ENCODE results near the gene RNF144B. TPM values are rescaled to one million over a fixed set of nuclear protein-coding genes. Genes with fewer than 3 reads are reported as not detected.
"Not testable (repeated sequence)": the region's sequence is repeated elsewhere in the genome, so short reads cannot be mapped to it uniquely, and the experiment has no call there.

Gene RNF144B
- total RNA-seq, 4 donors from 2014 or later = 1.4 to 14.9 (median 2.4) TPM

- H3K4me1 ChIP-seq = no peaks in the 10 kb centered on the region
- TF ChIP-seq CTCF (IDR thresholded peaks at IDR 0.05) (no peak), POLR2A (IDR thresholded peaks at IDR 0.05) (no peak)
- DNase-seq = no peak
- peaks cover 0 to 3% (median 3%) of the 10 kb centered on the region in 3 donors for H3K36me3 ChIP-seq
- no peak overlapping the region for H3K4me3 ChIP-seq
- no peaks in the 10 kb centered on the region for H3K27me3 ChIP-seq
- H3K27ac ChIP-seq = no peak overlapping the region
- no peaks in the 10 kb centered on the region for H3K9me3 ChIP-seq
Measured at GRCh38 chr6:18457065-18457737, 70.1 kb downstream of the RNF144B start.

GRCh38 chr6:18458086-18458485, 70.9 kb downstream of the RNF144B start:
- H3K4me3 ChIP-seq, H3K27ac ChIP-seq, H3K27me3 ChIP-seq, H3K4me1 ChIP-seq, H3K36me3 ChIP-seq, H3K9me3 ChIP-seq, DNase-seq: not testable (repeated sequence)

GRCh38 chr6:18463429-18463828, 76.3 kb downstream of the RNF144B start:
- no peak overlapping the region for H3K27ac ChIP-seq

GRCh38 chr6:18464176-18464575, 77.0 kb downstream of the RNF144B start:
- no peaks in the 10 kb centered on the region for H3K27me3 ChIP-seq
- no peak overlapping the region for H3K27ac ChIP-seq
- DNase-seq = no peak
- H3K4me3 ChIP-seq = no peak overlapping the region
- H3K36me3 ChIP-seq = peaks cover 0 to 7% (median 3%) of the 10 kb centered on the region in 3 donors
- TF ChIP-seq POLR2A (IDR thresholded peaks at IDR 0.05) = no peak
- no peak for TF ChIP-seq CTCF (IDR thresholded peaks at IDR 0.05)
- no peaks in the 10 kb centered on the region for H3K9me3 ChIP-seq
- no peaks in the 10 kb centered on the region for H3K4me1 ChIP-seq

More at GRCh38 chr6:18463429-18463828, 76.3 kb downstream of the RNF144B start:
- Histone ChIP-seq H3K9me3 (no peaks in the 10 kb centered on the region), H3K27me3 (no peaks in the 10 kb centered on the region), H3K4me3 (no peak overlapping the region), H3K36me3 (peaks cover 0 to 7% (median 3%) of the 10 kb centered on the region in 3 donors), H3K4me1 (no peaks in the 10 kb centered on the region)
- no peak for DNase-seq
- TF ChIP-seq POLR2A (IDR thresholded peaks at IDR 0.05) = no peak
- no peak for TF ChIP-seq CTCF (IDR thresholded peaks at IDR 0.05)

- no peak overlapping the region for H3K27ac ChIP-seq
- H3K4me3 ChIP-seq = no peak overlapping the region
- H3K36me3 ChIP-seq = peaks cover 0 to 7% (median 0%) of the 10 kb centered on the region in 3 donors
- H3K9me3 ChIP-seq = no peaks in the 10 kb centered on the region
- H3K27me3 ChIP-seq = no peaks in the 10 kb centered on the region
- no peak for TF ChIP-seq POLR2A (IDR thresholded peaks at IDR 0.05)
- TF ChIP-seq CTCF (IDR thresholded peaks at IDR 0.05) = no peak
- DNase-seq = no peak
- H3K4me1 ChIP-seq = no peaks in the 10 kb centered on the region
Measured at GRCh38 chr6:18465410-18466154, 78.4 kb downstream of the RNF144B start.
